ENCODE results near the gene SYNM. TPM values are rescaled to one million over a fixed set of nuclear protein-coding genes. Genes with fewer than 3 reads are reported as not detected.
"Not testable (repeated sequence)": the region's sequence is repeated elsewhere in the genome, so short reads cannot be mapped to it uniquely, and the experiment has no call there.

Gene SYNM
- total RNA-seq = under 1 TPM; 0.12 to 0.14 TPM

GRCh38 chr15:99104788-99105513 lies at the start of gene SYNM:
Gene SYNM, plus strand, starts transcription at chr15:99105080. Its CDS starts 120 bp downstream, at chr15:99105200.
- peak; percentile 58 for DNase-seq
- no peaks in the 10 kb centered on the region for H3K36me3 Mint-ChIP-seq
- H3K27ac Mint-ChIP-seq = no peak within 1 kb of the TSS
- H3K4me1 Mint-ChIP-seq = peaks cover 3% of the 10 kb centered on the region
- peaks cover 63% of the 10 kb centered on the region for H3K27me3 Mint-ChIP-seq
- H3K4me3 Mint-ChIP-seq = peak within 1 kb of the TSS; percentile 61
- H3K9me3 Mint-ChIP-seq = no peaks in the 10 kb centered on the region

GRCh38 chr15:99055555-99056134 lies 49.2 kb upstream of the SYNM start:
- no peak overlapping the region for H3K4me3 Mint-ChIP-seq
- no peaks in the 10 kb centered on the region for H3K9me3 Mint-ChIP-seq
- H3K27ac Mint-ChIP-seq = no peak overlapping the region
- H3K27me3 Mint-ChIP-seq = peaks cover 30% of the 10 kb centered on the region
- no peak for DNase-seq
- peaks cover 5% of the 10 kb centered on the region for H3K4me1 Mint-ChIP-seq
- H3K36me3 Mint-ChIP-seq = no peaks in the 10 kb centered on the region

GRCh38 chr15:99057020-99057419 lies 47.9 kb upstream of the SYNM start:
- Mint-ChIP-seq H3K9me3 (no peaks in the 10 kb centered on the region), H3K4me3 (no peak overlapping the region), H3K36me3 (no peaks in the 10 kb centered on the region), H3K27ac (no peak overlapping the region), H3K4me1 (peaks cover 5% of the 10 kb centered on the region), H3K27me3 (peaks cover 41% of the 10 kb centered on the region)
- DNase-seq = no peak

- Mint-ChIP-seq H3K4me3 (peak overlapping the region; percentile 72), H3K27me3 (peaks cover 46% of the 10 kb centered on the region), H3K27ac (no peak overlapping the region), H3K9me3 (no peaks in the 10 kb centered on the region), H3K4me1 (no peaks in the 10 kb centered on the region), H3K36me3 (no peaks in the 10 kb centered on the region)
- no peak for DNase-seq
Measured at GRCh38 chr15:99057697-99058420, 47.0 kb upstream of the SYNM start.

GRCh38 chr15:99058421-99058870 lies 46.4 kb upstream of the SYNM start:
- Mint-ChIP-seq H3K4me3 (peak overlapping the region; percentile 72), H3K4me1 (no peaks in the 10 kb centered on the region)
- no peak for DNase-seq

GRCh38 chr15:99059010-99059981 lies 45.6 kb upstream of the SYNM start:
- Mint-ChIP-seq H3K4me1 (no peaks in the 10 kb centered on the region), H3K9me3 (no peaks in the 10 kb centered on the region), H3K27ac (no peak overlapping the region), H3K4me3 (peak overlapping the region; percentile 69), H3K36me3 (no peaks in the 10 kb centered on the region), H3K27me3 (peaks cover 42% of the 10 kb centered on the region)
- DNase-seq = peak; percentile 61

More at GRCh38 chr15:99058421-99058870, 46.4 kb upstream of the SYNM start:
- Mint-ChIP-seq H3K9me3 (no peaks in the 10 kb centered on the region), H3K27me3 (peaks cover 44% of the 10 kb centered on the region), H3K36me3 (no peaks in the 10 kb centered on the region), H3K27ac (no peak overlapping the region)

GRCh38 chr15:99060186-99060585 lies 44.7 kb upstream of the SYNM start:
- not testable (repeated sequence) for H3K27ac Mint-ChIP-seq, H3K4me3 Mint-ChIP-seq, H3K4me1 Mint-ChIP-seq, H3K9me3 Mint-ChIP-seq, H3K36me3 Mint-ChIP-seq, DNase-seq
- H3K27me3 Mint-ChIP-seq = peaks cover 42% of the 10 kb centered on the region

- no peak for DNase-seq
- Mint-ChIP-seq H3K27me3 (peaks cover 45% of the 10 kb centered on the region), H3K4me1 (no peaks in the 10 kb centered on the region), H3K27ac (no peak overlapping the region), H3K4me3 (no peak overlapping the region), H3K9me3 (no peaks in the 10 kb centered on the region), H3K36me3 (no peaks in the 10 kb centered on the region)
Measured at GRCh38 chr15:99062226-99062625, 42.7 kb upstream of the SYNM start.

GRCh38 chr15:99068186-99068585 lies 36.7 kb upstream of the SYNM start:
- Mint-ChIP-seq H3K4me1 (no peaks in the 10 kb centered on the region), H3K36me3 (no peaks in the 10 kb centered on the region), H3K27ac (no peak overlapping the region), H3K4me3 (no peak overlapping the region), H3K9me3 (no peaks in the 10 kb centered on the region), H3K27me3 (peaks cover 3% of the 10 kb centered on the region)
- DNase-seq = no peak

GRCh38 chr15:99070208-99070607 lies 34.7 kb upstream of the SYNM start:
- Mint-ChIP-seq H3K4me3 (no peak overlapping the region), H3K36me3 (no peaks in the 10 kb centered on the region)

GRCh38 chr15:99071091-99071680 lies 33.7 kb upstream of the SYNM start:
- peaks cover 4% of the 10 kb centered on the region for H3K27me3 Mint-ChIP-seq
- no peak overlapping the region for H3K4me3 Mint-ChIP-seq
- no peaks in the 10 kb centered on the region for H3K9me3 Mint-ChIP-seq
- no peak for DNase-seq
- no peaks in the 10 kb centered on the region for H3K36me3 Mint-ChIP-seq
- H3K27ac Mint-ChIP-seq = no peak overlapping the region
- H3K4me1 Mint-ChIP-seq = peaks cover 3% of the 10 kb centered on the region

More at GRCh38 chr15:99070208-99070607, 34.7 kb upstream of the SYNM start:
- no peaks in the 10 kb centered on the region for H3K4me1 Mint-ChIP-seq
- no peak overlapping the region for H3K27ac Mint-ChIP-seq
- no peak for DNase-seq
- H3K9me3 Mint-ChIP-seq = no peaks in the 10 kb centered on the region
- peaks cover 7% of the 10 kb centered on the region for H3K27me3 Mint-ChIP-seq

GRCh38 chr15:99073008-99073717 lies 31.7 kb upstream of the SYNM start:
- Mint-ChIP-seq H3K27ac (no peak overlapping the region), H3K27me3 (peaks cover 4% of the 10 kb centered on the region), H3K4me3 (no peak overlapping the region), H3K4me1 (peaks cover 7% of the 10 kb centered on the region), H3K9me3 (no peaks in the 10 kb centered on the region), H3K36me3 (no peaks in the 10 kb centered on the region)
- DNase-seq = no peak

GRCh38 chr15:99074446-99074845 lies 30.4 kb upstream of the SYNM start:
- Mint-ChIP-seq H3K4me1 (peaks cover 7% of the 10 kb centered on the region), H3K4me3 (no peak overlapping the region), H3K9me3 (no peaks in the 10 kb centered on the region), H3K27ac (no peak overlapping the region), H3K36me3 (no peaks in the 10 kb centered on the region), H3K27me3 (peaks cover 7% of the 10 kb centered on the region)
- no peak for DNase-seq

Measured in activated naive CD8-positive, alpha-beta T cell treated with anti-CD3 and anti-CD28 coated beads for 36 hours (primary cell).